Sigmoid colon (tissue), 7 donors: Measurements from ENCODE around the gene R3HDM1. TPM values are rescaled to one million over a fixed set of nuclear protein-coding genes. Genes with fewer than 3 reads are reported as not detected.

Experiments
- DNase-seq: peaks from one replicate; pipeline ENCODE4 v3.0.0-alpha.2; 2019
- H3K27ac ChIP-seq, 4 donors: fragments of 200-600 bp; sonication (generic); one replicate each; pipeline ENCODE4 v1.5.1; 2016 to 2019; ENCODE audit warnings: mild to moderate bottlenecking in 1 of 4
- H3K27me3 ChIP-seq, 3 donors: fragments of 200-600 bp; sonication (generic); one replicate each; pipeline ENCODE4 v1.5.1; 2019; ENCODE audit warnings: mild to moderate bottlenecking in 1 of 3
- H3K36me3 ChIP-seq, 4 donors: fragments of 200-600 bp; sonication (generic); one replicate each; pipeline ENCODE4 v1.5.1; 2016 to 2019
- H3K4me1 ChIP-seq, 4 donors: fragments of 200-600 bp; sonication (generic); one replicate each; pipeline ENCODE4 v1.5.1; 2017 to 2019
- H3K4me3 ChIP-seq, 4 donors: fragments of 200-600 bp; sonication (generic); one replicate each; pipeline ENCODE4 v1.5.1; 2017 to 2019; ENCODE audit warnings: mild to moderate bottlenecking in 2 of 4, moderate library complexity in 1 of 4
- H3K9me3 ChIP-seq, 4 donors: fragments of 200-600 bp in 3 of 4; sonication (generic) in 3 of 4; one replicate each; pipeline versions ENCODE4 v1.5.1 to v1.6.1; 2013 to 2019
- EP300 ChIP-seq, 4 donors: sonication (generic); formaldehyde crosslinking; IDR thresholded peaks; one replicate each; pipeline ENCODE4 v1.6.1; 2017; ENCODE audit warnings: antibody characterized with exemption in 4 of 4
- POLR2A ChIP-seq, 2 donors: fragments of 450-650 bp; IDR thresholded peaks; one replicate each; pipeline ENCODE4 v1.6.1; 2016; ENCODE audit warnings: antibody characterized with exemption in 2 of 2, mild to moderate bottlenecking in 2 of 2, moderate library complexity in 2 of 2
- POLR2AphosphoS5 ChIP-seq, 4 donors: sonication (generic); formaldehyde crosslinking; IDR thresholded peaks; one replicate each; pipeline ENCODE4 v1.6.1; 2017; ENCODE audit warnings: antibody characterized with exemption in 4 of 4
- WGBS, 2 donors: extraction: QIAGEN DNeasy Blood & Tissue Kit; methylation state at CpG; one replicate each; pipeline ENCODE4 v1.1.7; 2013; 5-methylcytosine and 5-hydroxymethylcytosine counted together
- intact Hi-C: fragments of 100-400 bp; cut with DNase I; formaldehyde crosslinking; loops from one replicate; pipeline ENCODE4 v1.15.1; 2023
- polyA plus RNA-seq, 3 donors: library from polyadenylated mRNA; stranded (reverse); fragments of 200-250 nt; gene quantifications; one replicate each; pipeline ENCODE4 v1.2.3, GENCODE V29; 2013
- total RNA-seq, 4 donors: library from RNA; depleted of rRNA; stranded (reverse); fragments of >200 nt; gene quantifications; one replicate each; pipeline ENCODE4 v1.1.0, GENCODE V29; 2016
- TF ChIP-seq, protein P1 (sequence below), 4 experiments: fragments of 450-650 bp in 3 of 4; fragments of 200-600 bp in 1 of 4; IDR thresholded peaks; one replicate each; pipeline ENCODE4 v1.5.1; 2016 to 2019; ENCODE audit warnings: antibody characterized with exemption in 4 of 4, mild to moderate bottlenecking in 3 of 4, moderate library complexity in 2 of 4
- donor health status: healthy with polysubstance abuse.
- donor health status: Bipolar disorder and iron deficiency.
- donor health status: healthy.

The R3HDM1 gene
- total and polyA plus RNA-seq, 7 donors = 5.3 to 34.6 (median 14.2) TPM

DNA sequence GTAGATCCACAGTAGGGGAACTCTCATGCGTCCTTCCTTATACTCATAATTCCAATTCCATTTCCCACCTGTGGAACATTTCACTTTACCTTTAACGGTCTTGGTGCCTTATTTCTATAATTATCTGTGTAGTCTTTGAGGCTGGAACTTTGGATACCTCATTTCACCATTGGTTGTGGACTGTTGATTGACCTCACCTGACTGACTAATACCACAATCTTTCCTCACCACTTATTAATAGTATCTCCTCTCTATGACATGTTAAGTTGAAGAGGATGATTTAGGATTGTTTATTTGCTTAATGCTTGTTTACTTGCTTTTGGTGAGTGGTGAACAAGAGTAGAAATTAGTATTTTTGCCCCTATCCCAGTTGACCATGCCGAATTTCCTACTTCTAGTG lies 50.0 kb downstream of the R3HDM1 start:
- Histone ChIP-seq H3K4me1 (no peaks in the 10 kb centered on the region), H3K36me3 (no peaks in the 10 kb centered on the region), H3K4me3 (no peak overlapping the region), H3K27me3 (no peaks in the 10 kb centered on the region), H3K27ac (no peak overlapping the region), H3K9me3 (no peaks in the 10 kb centered on the region)
- TF ChIP-seq EP300 (IDR thresholded peaks at IDR 0.05) (no peak), POLR2A (IDR thresholded peaks at IDR 0.05) (no peak), POLR2AphosphoS5 (IDR thresholded peaks at IDR 0.05) (no peak)
- TF ChIP-seq, protein P1, sequence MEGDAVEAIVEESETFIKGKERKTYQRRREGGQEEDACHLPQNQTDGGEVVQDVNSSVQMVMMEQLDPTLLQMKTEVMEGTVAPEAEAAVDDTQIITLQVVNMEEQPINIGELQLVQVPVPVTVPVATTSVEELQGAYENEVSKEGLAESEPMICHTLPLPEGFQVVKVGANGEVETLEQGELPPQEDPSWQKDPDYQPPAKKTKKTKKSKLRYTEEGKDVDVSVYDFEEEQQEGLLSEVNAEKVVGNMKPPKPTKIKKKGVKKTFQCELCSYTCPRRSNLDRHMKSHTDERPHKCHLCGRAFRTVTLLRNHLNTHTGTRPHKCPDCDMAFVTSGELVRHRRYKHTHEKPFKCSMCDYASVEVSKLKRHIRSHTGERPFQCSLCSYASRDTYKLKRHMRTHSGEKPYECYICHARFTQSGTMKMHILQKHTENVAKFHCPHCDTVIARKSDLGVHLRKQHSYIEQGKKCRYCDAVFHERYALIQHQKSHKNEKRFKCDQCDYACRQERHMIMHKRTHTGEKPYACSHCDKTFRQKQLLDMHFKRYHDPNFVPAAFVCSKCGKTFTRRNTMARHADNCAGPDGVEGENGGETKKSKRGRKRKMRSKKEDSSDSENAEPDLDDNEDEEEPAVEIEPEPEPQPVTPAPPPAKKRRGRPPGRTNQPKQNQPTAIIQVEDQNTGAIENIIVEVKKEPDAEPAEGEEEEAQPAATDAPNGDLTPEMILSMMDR (IDR thresholded peaks at IDR 0.05) = no peak
- 97 to 98% methylated on average over 3 of the region's 3 CpGs for WGBS, 2 donors
- intact Hi-C loops = no loop called here
- DNase-seq = no peak

DNA sequence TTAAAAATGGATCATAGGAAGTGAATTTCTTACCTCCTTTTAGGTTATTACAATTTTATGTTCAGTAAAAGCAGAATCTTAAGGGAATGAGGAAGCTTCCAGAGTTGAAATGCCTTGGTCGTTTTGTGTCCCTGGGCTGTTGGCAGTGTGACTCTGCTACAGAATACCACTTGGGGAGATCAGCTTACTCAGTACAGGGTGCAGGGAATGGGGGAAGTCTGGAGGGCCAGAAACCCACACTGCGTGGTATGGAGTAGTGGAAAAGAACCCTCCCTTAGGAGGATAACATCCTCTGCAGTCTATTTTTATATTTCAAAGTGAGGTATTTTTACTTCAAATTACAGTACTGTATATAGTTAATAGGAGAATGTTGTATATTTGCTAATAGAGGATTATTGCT lies 51.1 kb downstream of the R3HDM1 start:
- intact Hi-C loops = no loop called here
- H3K4me3 ChIP-seq = no peak overlapping the region
- H3K27ac ChIP-seq = no peak overlapping the region
- no peaks in the 10 kb centered on the region for H3K27me3 ChIP-seq
- 61 to 68% methylated on average over 2 of the region's 2 CpGs for WGBS, 2 donors
- no peaks in the 10 kb centered on the region for H3K4me1 ChIP-seq
- no peaks in the 10 kb centered on the region for H3K36me3 ChIP-seq
- no peak for DNase-seq
- TF ChIP-seq EP300 (IDR thresholded peaks at IDR 0.05) (no peak), POLR2AphosphoS5 (IDR thresholded peaks at IDR 0.05) (no peak), POLR2A (IDR thresholded peaks at IDR 0.05) (no peak)
- TF ChIP-seq, protein P1 (IDR thresholded peaks at IDR 0.05) = no peak
- no peaks in the 10 kb centered on the region for H3K9me3 ChIP-seq

DNA sequence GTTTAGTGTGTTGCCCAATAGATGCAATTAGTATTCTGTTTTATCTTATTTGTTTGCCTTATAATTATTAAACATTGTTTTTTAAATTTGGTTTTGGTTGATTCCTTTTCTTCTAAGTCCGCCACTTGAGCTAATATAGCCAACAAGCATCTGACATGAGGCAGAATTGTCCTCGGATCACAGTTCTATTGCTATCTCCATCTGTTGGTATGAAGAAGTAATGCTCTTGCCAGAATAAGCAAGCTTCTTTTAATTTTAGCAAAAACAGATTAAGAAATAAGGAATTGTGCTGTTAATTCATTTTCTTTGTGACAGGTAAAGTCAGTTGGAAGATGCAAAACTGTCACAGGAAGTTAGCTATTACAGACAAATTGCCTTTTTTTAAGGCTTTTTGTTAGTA lies 54.3 kb downstream of the R3HDM1 start:
- intact Hi-C loops = no loop called here
- Histone ChIP-seq H3K36me3 (no peaks in the 10 kb centered on the region), H3K4me1 (peaks cover 0 to 8% (median 0%) of the 10 kb centered on the region in 4 donors), H3K27me3 (no peaks in the 10 kb centered on the region), H3K27ac (no peak overlapping the region), H3K4me3 (no peak overlapping the region), H3K9me3 (no peaks in the 10 kb centered on the region)
- no peak for DNase-seq
- 84 to 86% methylated on average over 2 of the region's 2 CpGs for WGBS, 2 donors
- TF ChIP-seq EP300 (IDR thresholded peaks at IDR 0.05) = no peak

DNA sequence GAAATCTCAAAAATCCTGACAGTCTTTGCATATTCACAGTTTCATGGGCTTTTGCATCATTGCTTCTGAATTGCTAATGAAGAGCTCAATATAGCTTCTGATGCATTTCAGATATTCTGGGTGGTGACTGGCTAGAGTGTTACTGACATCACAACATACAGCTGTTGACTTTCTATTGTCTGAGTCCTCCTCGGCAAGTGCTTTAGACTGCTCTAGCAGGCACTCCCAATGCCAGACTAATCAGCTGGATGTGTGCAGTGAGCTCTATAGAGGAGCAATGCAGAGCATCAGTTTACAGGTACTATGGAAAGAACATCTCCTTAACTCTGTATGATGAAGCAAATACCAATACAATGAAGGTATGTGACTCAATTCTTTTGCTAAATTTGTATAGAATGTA lies 54.9 kb downstream of the R3HDM1 start:
- WGBS, 2 donors = 62 to 69% methylated on average over 1 of the region's 1 CpG
- peaks cover 0 to 10% (median 0%) of the 10 kb centered on the region in 4 donors for H3K4me1 ChIP-seq
- H3K36me3 ChIP-seq = no peaks in the 10 kb centered on the region
- DNase-seq = no peak
- H3K4me3 ChIP-seq = no peak overlapping the region
- intact Hi-C loops = no loop called here
- H3K27ac ChIP-seq = no peak overlapping the region
- H3K9me3 ChIP-seq = no peaks in the 10 kb centered on the region
- no peak for TF ChIP-seq EP300 (IDR thresholded peaks at IDR 0.05)
- no peak for TF ChIP-seq POLR2A (IDR thresholded peaks at IDR 0.05)
- TF ChIP-seq POLR2AphosphoS5 (IDR thresholded peaks at IDR 0.05) = no peak
- TF ChIP-seq, protein P1 (IDR thresholded peaks at IDR 0.05) = no peak
- no peaks in the 10 kb centered on the region for H3K27me3 ChIP-seq

DNA sequence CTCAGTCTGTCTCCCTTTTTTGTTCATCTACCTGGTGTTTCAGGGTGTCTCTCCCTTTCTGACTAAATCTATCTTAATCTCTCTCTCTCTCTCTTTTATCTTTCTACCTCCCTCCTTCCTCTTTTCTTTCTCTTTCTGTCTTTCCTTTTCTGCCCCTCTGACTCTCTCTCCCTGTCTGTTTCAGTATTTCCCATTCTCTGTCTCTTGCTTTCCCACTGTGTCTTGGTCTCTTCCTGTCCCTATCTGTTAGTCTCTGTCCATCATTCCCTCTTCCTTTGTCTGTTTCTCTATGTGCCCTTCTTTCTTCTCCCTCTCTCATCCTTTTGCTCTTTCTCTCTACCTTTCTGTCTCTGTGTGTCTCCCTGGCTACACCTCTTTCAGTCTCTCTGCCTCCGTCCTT lies 56.7 kb downstream of the R3HDM1 start:
- no peak overlapping the region for H3K4me3 ChIP-seq
- H3K4me1 ChIP-seq = peaks cover 0 to 10% (median 0%) of the 10 kb centered on the region in 4 donors
- TF ChIP-seq, protein P1 (IDR thresholded peaks at IDR 0.05) = no peak
- TF ChIP-seq POLR2AphosphoS5 (IDR thresholded peaks at IDR 0.05) (no peak), POLR2A (IDR thresholded peaks at IDR 0.05) (no peak), EP300 (IDR thresholded peaks at IDR 0.05) (no peak)
- intact Hi-C loops = no loop called here
- H3K9me3 ChIP-seq = peaks cover 0 to 9% (median 0%) of the 10 kb centered on the region in 4 donors
- no peak overlapping the region for H3K27ac ChIP-seq
- H3K36me3 ChIP-seq = no peaks in the 10 kb centered on the region
- no peak for DNase-seq
- no peaks in the 10 kb centered on the region for H3K27me3 ChIP-seq
- WGBS, 2 donors = 93 to 94% methylated on average over 1 of the region's 1 CpG
